Left ventricle myocardium superior (tissue), 1 donor: ENCODE results near the gene RAP1GAP2. TPM values are rescaled to one million over a fixed set of nuclear protein-coding genes. Genes with fewer than 3 reads are reported as not detected.
"Not testable (repeated sequence)": the region's sequence is repeated elsewhere in the genome, so short reads cannot be mapped to it uniquely, and the experiment has no call there.

Experiments
- ATAC-seq: fragments of 200-7000 bp; cut with Tn5 transposase; one replicate; pipeline ENCODE4 v1.9.1; 2020; ENCODE audit warnings: mild to moderate bottlenecking, moderate library complexity
- DNase-seq: peaks from one replicate; pipeline ENCODE4 v3.0.0-alpha.2; 2020
- intact Hi-C: fragments of 100-400 bp; cut with micrococcal nuclease; formaldehyde crosslinking; loops from one replicate; pipeline ENCODE4 v1.11.0; 2022
- total RNA-seq: library from RNA; stranded (reverse); fragmentation: NEBNext Ultra II Directional; extraction: Animal tissue kit (Norgen Biotek cat#: 25700); gene quantifications from one replicate; pipeline ENCODE4 v1.2.1, GENCODE V29; 2021
- donor health status: DM: no; HTN: yes; CAD: no; lungs with severe emphysema.

The RAP1GAP2 gene
- total RNA-seq, 1 donor from 2014 or later, result 48.9 TPM

- DNase-seq, intact Hi-C loops, ATAC-seq: not testable (repeated sequence)
These were observed 202.2 kb downstream of the RAP1GAP2 start for GRCh38 chr17:2998469-2998901.

GRCh38 chr17:3002538-3003295, 206.5 kb downstream of the RAP1GAP2 start:
- DNase-seq (no peak), ATAC-seq (no peak)
- intact Hi-C loops, result no loop called here

- DNase-seq (peak; percentile 53), ATAC-seq (peak; percentile 42)
- intact Hi-C loops, result no loop called here
These were observed 207.3 kb downstream of the RAP1GAP2 start for GRCh38 chr17:3003296-3004149.

GRCh38 chr17:3004150-3004801, 208.0 kb downstream of the RAP1GAP2 start:
- DNase-seq (peak; percentile 100), ATAC-seq (peak; percentile 95)
- intact Hi-C loops, result no loop called here

- ATAC-seq (peak; percentile 16), DNase-seq (peak; percentile 33)
- intact Hi-C loops, result no loop called here
These were observed 208.7 kb downstream of the RAP1GAP2 start for GRCh38 chr17:3004925-3005324.

- intact Hi-C loops, result no loop called here
- peak; percentile 17 for DNase-seq
- ATAC-seq, result no peak
These were observed 209.5 kb downstream of the RAP1GAP2 start for GRCh38 chr17:3005696-3006095.

- no peak for ATAC-seq
- intact Hi-C loops, result no loop called here
- peak; percentile 6 for DNase-seq
These were observed 210.6 kb downstream of the RAP1GAP2 start for GRCh38 chr17:3006801-3007200.

- intact Hi-C loops, result no loop called here
- DNase-seq (no peak), ATAC-seq (no peak)
These were observed 211.4 kb downstream of the RAP1GAP2 start for GRCh38 chr17:3007651-3008121.

GRCh38 chr17:3008336-3009288, 212.4 kb downstream of the RAP1GAP2 start:
- intact Hi-C loops, result no loop called here
- ATAC-seq, result no peak
- no peak for DNase-seq

- ATAC-seq (no peak), DNase-seq (no peak)
- intact Hi-C loops, result no loop called here
These were observed 213.2 kb downstream of the RAP1GAP2 start for GRCh38 chr17:3009411-3009920.

- ATAC-seq, result no peak
- DNase-seq, result peak; percentile 21
- intact Hi-C loops, result loop anchor here (5.0 kb wide), 1 partner anchor 185 kb away; no protein-coding TSS in a partner anchor
These were observed 215.7 kb downstream of the RAP1GAP2 start for GRCh38 chr17:3011891-3012290.

- DNase-seq, result peak; percentile 71
- peak; percentile 90 for ATAC-seq
- intact Hi-C loops, result loop anchor here (5.0 kb wide), 1 partner anchor 186 kb away; no protein-coding TSS in a partner anchor
These were observed 216.8 kb downstream of the RAP1GAP2 start for GRCh38 chr17:3012926-3013581.

GRCh38 chr17:3015890-3016289, 219.7 kb downstream of the RAP1GAP2 start:
- ATAC-seq, result no peak
- DNase-seq, result peak; percentile 8
- intact Hi-C loops, result no loop called here

GRCh38 chr17:3017936-3018335, 221.7 kb downstream of the RAP1GAP2 start:
- intact Hi-C loops, result no loop called here
- peak; percentile 13 for DNase-seq
- no peak for ATAC-seq

- intact Hi-C loops, result no loop called here
- no peak for DNase-seq
- no peak for ATAC-seq
These were observed 223.5 kb downstream of the RAP1GAP2 start for GRCh38 chr17:3019761-3020160.

GRCh38 chr17:3020381-3020780, 224.1 kb downstream of the RAP1GAP2 start:
- intact Hi-C loops, result no loop called here
- ATAC-seq, result no peak
- DNase-seq, result no peak

- no peak for ATAC-seq
- intact Hi-C loops, result no loop called here
These were observed 226.0 kb downstream of the RAP1GAP2 start for GRCh38 chr17:3022197-3022596.

GRCh38 chr17:3024346-3024745, 228.1 kb downstream of the RAP1GAP2 start:
- intact Hi-C loops, result no loop called here
- DNase-seq (no peak), ATAC-seq (no peak)

More at GRCh38 chr17:3022197-3022596, 226.0 kb downstream of the RAP1GAP2 start:
- DNase-seq, result no peak
